K562 (cell line): ENCODE measurements around the gene SPZ1. TPM values are rescaled to one million over a fixed set of nuclear protein-coding genes. Genes with fewer than 3 reads are reported as not detected.
A peak's percentile ranks its signal among the peaks of the same experiment; 100 is the strongest.

ENCODE experiments used
- DNMT1 ChIP-seq: fragments of 450-650 bp; IDR thresholded peaks from 2 replicates; pipeline ENCODE4 v1.6.1; 2016; ENCODE audit warnings: antibody characterized with exemption, mild to moderate bottlenecking
- ETV6 ChIP-seq, 3 experiments: fragments of 150-350 bp in 1 of 3; sonication (generic) in 1 of 3; formaldehyde crosslinking in 1 of 3; IDR thresholded peaks; 2 replicates each; pipeline versions ENCODE4 v1.6.1 to v1.8.0; 2014 to 2022; ENCODE audit warnings: borderline replicate concordance in 2 of 3, low read depth in 2 of 3, antibody characterized with exemption in 1 of 3, low read length in 1 of 3, mild to moderate bottlenecking in 1 of 3, missing genetic modification reagents in 1 of 3
- ZNF217 ChIP-seq: sonication (generic); formaldehyde crosslinking; IDR thresholded peaks from 2 replicates; pipeline ENCODE4 v1.8.0; 2022; ENCODE audit warnings: mild to moderate bottlenecking, missing genetic modification reagents
- polyA plus RNA-seq, 8 experiments: library from polyadenylated mRNA; depleted of rRNA in 4 of 8; stranded (reverse) in 5 of 8; unstranded in 3 of 8; fragments of >200 nt; fragmentation: Nextera tagmentation in 2 of 8; fragmentation: Illumina TruSeq in 1 of 8; extraction: Ambion mirVana in 2 of 8; extraction: Trizol in 1 of 8; gene quantifications; 2 replicates each; pipeline versions ENCODE4 v1.2.1 to v1.2.3, GENCODE V29; 2011 to 2014; ENCODE audit warnings: inconsistent platforms in 1 of 8, missing spikeins in 1 of 8
- total RNA-seq, 7 experiments: library from RNA; depleted of rRNA in 6 of 7; stranded (reverse); fragments of >200 nt in 6 of 7; fragmentation: Illumina TruSeq in 2 of 7; extraction: Trizol in 2 of 7; gene quantifications; 2 replicates each; pipeline versions ENCODE4 v1.2.1 to v1.2.3, GENCODE V29; 2011 to 2021; ENCODE audit warnings: low replicate concordance in 1 of 7
- TF ChIP-seq, protein P1 (sequence below): fragments of 150-350 bp; IDR thresholded peaks from 2 replicates; pipeline ENCODE4 v1.6.1; 2014; ENCODE audit warnings: low read depth, mild to moderate bottlenecking, low read length, borderline replicate concordance
- TF ChIP-seq, protein P2 (sequence below): IDR thresholded peaks from 2 replicates; pipeline ENCODE4 v1.6.1; 2016; ENCODE audit warnings: missing genetic modification characterization, missing compliant biosample characterization
- TF ChIP-seq, protein P3 (sequence below): fragments of 450-650 bp; IDR thresholded peaks from 2 replicates; pipeline ENCODE4 v1.6.1; 2016; ENCODE audit warnings: low read depth
- TF ChIP-seq, protein P4 (sequence below): fragments of 450-650 bp; IDR thresholded peaks from 2 replicates; pipeline ENCODE4 v1.6.1; 2017; ENCODE audit warnings: antibody characterized with exemption
- TF ChIP-seq, protein P5 (sequence below): sonication (generic); formaldehyde crosslinking; IDR thresholded peaks from 2 replicates; pipeline ENCODE4 v1.8.0; 2022; ENCODE audit warnings: mild to moderate bottlenecking, missing genetic modification reagents

Gene SPZ1
- total and polyA plus RNA-seq, 9 of the 15 experiments (the other 6 are each of a cell fraction or from before 2014, with no cell fraction given): not detected

DNA sequence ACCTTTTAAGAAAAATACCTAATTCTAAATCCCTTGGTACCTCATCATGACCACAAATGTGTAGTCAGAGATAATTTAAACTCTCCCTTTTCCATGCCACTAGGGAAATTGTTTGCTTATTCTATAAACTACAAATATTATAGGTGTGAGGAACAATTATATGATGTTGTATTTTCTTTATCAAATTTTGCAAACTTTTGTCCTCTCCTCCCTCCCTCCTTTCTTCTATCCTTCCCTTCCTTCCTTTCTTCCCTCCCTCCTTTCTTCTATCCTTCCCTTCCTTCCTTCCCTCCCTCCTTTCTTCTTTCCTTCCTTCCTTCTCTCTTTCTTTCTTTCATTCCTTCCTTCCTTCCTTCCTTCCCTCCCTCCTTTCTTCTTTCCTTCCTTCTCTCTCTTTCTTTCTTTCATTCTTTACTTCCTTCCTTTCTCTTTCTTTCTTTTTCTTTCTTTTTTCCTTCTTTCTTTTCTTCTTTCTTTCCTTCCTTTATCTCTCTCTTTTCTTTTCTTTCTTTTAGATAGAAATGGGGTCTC, 41.2 kb downstream of the SPZ1 start (continued):
- TF ChIP-seq, protein P1, sequence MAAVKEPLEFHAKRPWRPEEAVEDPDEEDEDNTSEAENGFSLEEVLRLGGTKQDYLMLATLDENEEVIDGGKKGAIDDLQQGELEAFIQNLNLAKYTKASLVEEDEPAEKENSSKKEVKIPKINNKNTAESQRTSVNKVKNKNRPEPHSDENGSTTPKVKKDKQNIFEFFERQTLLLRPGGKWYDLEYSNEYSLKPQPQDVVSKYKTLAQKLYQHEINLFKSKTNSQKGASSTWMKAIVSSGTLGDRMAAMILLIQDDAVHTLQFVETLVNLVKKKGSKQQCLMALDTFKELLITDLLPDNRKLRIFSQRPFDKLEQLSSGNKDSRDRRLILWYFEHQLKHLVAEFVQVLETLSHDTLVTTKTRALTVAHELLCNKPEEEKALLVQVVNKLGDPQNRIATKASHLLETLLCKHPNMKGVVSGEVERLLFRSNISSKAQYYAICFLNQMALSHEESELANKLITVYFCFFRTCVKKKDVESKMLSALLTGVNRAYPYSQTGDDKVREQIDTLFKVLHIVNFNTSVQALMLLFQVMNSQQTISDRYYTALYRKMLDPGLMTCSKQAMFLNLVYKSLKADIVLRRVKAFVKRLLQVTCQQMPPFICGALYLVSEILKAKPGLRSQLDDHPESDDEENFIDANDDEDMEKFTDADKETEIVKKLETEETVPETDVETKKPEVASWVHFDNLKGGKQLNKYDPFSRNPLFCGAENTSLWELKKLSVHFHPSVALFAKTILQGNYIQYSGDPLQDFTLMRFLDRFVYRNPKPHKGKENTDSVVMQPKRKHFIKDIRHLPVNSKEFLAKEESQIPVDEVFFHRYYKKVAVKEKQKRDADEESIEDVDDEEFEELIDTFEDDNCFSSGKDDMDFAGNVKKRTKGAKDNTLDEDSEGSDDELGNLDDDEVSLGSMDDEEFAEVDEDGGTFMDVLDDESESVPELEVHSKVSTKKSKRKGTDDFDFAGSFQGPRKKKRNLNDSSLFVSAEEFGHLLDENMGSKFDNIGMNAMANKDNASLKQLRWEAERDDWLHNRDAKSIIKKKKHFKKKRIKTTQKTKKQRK: no peak
- TF ChIP-seq, protein P2, sequence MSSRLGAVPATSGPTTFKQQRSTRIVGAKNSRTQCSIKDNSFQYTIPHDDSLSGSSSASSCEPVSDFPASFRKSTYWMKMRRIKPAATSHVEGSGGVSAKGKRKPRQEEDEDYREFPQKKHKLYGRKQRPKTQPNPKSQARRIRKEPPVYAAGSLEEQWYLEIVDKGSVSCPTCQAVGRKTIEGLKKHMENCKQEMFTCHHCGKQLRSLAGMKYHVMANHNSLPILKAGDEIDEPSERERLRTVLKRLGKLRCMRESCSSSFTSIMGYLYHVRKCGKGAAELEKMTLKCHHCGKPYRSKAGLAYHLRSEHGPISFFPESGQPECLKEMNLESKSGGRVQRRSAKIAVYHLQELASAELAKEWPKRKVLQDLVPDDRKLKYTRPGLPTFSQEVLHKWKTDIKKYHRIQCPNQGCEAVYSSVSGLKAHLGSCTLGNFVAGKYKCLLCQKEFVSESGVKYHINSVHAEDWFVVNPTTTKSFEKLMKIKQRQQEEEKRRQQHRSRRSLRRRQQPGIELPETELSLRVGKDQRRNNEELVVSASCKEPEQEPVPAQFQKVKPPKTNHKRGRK: peak; percentile 91
- TF ChIP-seq, protein P3, sequence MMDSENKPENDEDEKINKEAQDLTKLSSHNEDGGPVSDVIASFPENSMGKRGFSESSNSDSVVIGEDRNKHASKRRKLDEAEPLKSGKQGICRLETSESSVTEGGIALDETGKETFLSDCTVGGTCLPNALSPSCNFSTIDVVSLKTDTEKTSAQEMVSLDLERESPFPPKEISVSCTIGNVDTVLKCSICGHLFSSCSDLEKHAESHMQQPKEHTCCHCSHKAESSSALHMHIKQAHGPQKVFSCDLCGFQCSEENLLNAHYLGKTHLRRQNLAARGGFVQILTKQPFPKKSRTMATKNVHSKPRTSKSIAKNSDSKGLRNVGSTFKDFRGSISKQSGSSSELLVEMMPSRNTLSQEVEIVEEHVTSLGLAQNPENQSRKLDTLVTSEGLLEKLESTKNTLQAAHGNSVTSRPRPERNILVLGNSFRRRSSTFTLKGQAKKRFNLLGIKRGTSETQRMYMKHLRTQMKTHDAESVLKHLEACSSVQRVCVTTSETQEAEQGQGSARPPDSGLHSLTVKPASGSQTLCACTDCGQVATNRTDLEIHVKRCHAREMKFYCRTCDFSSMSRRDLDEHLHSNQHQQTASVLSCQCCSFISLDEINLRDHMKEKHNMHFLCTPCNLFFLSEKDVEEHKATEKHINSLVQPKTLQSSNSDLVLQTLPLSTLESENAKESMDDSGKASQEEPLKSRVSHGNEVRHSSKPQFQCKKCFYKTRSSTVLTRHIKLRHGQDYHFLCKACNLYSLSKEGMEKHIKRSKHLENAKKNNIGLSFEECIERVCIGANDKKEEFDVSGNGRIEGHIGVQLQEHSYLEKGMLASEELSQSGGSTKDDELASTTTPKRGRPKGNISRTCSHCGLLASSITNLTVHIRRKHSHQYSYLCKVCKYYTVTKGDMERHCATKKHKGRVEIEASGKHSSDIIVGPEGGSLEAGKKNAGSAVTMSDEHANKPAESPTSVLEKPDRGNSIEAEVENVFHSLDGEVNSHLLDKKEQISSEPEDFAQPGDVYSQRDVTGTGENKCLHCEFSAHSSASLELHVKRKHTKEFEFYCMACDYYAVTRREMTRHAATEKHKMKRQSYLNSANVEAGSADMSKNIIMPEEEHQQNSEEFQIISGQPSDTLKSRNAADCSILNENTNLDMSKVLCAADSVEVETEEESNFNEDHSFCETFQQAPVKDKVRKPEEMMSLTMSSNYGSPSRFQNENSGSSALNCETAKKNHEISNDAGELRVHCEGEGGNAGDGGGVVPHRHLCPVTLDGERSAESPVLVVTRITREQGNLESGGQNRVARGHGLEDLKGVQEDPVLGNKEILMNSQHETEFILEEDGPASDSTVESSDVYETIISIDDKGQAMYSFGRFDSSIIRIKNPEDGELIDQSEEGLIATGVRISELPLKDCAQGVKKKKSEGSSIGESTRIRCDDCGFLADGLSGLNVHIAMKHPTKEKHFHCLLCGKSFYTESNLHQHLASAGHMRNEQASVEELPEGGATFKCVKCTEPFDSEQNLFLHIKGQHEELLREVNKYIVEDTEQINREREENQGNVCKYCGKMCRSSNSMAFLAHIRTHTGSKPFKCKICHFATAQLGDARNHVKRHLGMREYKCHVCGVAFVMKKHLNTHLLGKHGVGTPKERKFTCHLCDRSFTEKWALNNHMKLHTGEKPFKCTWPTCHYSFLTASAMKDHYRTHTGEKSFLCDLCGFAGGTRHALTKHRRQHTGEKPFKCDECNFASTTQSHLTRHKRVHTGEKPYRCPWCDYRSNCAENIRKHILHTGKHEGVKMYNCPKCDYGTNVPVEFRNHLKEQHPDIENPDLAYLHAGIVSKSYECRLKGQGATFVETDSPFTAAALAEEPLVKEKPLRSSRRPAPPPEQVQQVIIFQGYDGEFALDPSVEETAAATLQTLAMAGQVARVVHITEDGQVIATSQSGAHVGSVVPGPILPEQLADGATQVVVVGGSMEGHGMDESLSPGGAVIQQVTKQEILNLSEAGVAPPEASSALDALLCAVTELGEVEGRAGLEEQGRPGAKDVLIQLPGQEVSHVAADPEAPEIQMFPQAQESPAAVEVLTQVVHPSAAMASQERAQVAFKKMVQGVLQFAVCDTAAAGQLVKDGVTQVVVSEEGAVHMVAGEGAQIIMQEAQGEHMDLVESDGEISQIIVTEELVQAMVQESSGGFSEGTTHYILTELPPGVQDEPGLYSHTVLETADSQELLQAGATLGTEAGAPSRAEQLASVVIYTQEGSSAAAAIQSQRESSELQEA: no peak
- TF ChIP-seq ETV6 (IDR thresholded peaks at IDR 0.05; ENCODE audit: borderline replicate concordance in 1 of 2, low read depth in 2 of 2, low read length in 1 of 2) (no peak), ETV6 (CRISPR knock-in tag; IDR thresholded peaks at IDR 0.05; ENCODE audit: borderline replicate concordance) (no peak), ZNF217 (no peak), DNMT1 (no peak)
- TF ChIP-seq, protein P4, sequence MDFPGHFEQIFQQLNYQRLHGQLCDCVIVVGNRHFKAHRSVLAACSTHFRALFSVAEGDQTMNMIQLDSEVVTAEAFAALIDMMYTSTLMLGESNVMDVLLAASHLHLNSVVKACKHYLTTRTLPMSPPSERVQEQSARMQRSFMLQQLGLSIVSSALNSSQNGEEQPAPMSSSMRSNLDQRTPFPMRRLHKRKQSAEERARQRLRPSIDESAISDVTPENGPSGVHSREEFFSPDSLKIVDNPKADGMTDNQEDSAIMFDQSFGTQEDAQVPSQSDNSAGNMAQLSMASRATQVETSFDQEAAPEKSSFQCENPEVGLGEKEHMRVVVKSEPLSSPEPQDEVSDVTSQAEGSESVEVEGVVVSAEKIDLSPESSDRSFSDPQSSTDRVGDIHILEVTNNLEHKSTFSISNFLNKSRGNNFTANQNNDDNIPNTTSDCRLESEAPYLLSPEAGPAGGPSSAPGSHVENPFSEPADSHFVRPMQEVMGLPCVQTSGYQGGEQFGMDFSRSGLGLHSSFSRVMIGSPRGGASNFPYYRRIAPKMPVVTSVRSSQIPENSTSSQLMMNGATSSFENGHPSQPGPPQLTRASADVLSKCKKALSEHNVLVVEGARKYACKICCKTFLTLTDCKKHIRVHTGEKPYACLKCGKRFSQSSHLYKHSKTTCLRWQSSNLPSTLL: 0 out of 2 replicates have a peak, but pooled peaks have one; percentile 19
- TF ChIP-seq, protein P5, sequence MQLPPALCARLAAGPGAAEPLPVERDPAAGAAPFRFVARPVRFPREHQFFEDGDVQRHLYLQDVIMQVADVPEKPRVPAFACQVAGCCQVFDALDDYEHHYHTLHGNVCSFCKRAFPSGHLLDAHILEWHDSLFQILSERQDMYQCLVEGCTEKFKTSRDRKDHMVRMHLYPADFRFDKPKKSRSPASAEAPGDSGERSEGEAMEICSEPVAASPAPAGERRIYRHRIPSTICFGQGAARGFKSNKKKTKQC (CRISPR knock-in tag): no peak
